Measurements from ENCODE around the gene TRRAP.

Gene TRRAP

DNA sequence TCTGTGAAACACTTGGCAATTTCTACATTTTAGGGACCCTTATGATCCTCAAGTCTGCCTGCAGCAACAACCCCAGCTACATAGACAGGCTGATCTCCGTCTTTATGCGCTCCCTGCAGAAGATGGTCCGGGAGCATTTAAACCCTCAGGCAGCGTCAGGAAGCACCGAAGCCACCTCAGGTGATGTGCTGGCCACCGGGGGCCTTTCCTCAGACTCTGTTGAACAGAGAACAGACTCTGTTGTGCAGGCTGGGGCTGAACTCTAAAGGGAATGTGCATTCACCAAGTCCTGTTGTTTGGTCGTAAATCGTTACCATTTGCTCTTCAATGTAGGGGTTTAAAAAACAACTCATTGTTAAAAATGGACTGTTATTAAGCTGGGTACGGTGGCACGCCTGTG, 86.3 kb downstream of the TRRAP start:
- no peak overlapping the region for H3K4me3 ChIP-seq
- peaks cover 92 to 100% (median 99%) of the 10 kb centered on the region in 3 donors for H3K36me3 ChIP-seq
- H3K9me3 ChIP-seq: no peaks in the 10 kb centered on the region
- H3K27ac ChIP-seq: no peak overlapping the region
- intact Hi-C loops (cut with DNase I; ENCODE audit: low total_unique reads): no loop called here
- H3K4me1 ChIP-seq: no peaks in the 10 kb centered on the region
- H3K27me3 ChIP-seq: no peaks in the 10 kb centered on the region
- no peak for DNase-seq
- TF ChIP-seq, protein P1, sequence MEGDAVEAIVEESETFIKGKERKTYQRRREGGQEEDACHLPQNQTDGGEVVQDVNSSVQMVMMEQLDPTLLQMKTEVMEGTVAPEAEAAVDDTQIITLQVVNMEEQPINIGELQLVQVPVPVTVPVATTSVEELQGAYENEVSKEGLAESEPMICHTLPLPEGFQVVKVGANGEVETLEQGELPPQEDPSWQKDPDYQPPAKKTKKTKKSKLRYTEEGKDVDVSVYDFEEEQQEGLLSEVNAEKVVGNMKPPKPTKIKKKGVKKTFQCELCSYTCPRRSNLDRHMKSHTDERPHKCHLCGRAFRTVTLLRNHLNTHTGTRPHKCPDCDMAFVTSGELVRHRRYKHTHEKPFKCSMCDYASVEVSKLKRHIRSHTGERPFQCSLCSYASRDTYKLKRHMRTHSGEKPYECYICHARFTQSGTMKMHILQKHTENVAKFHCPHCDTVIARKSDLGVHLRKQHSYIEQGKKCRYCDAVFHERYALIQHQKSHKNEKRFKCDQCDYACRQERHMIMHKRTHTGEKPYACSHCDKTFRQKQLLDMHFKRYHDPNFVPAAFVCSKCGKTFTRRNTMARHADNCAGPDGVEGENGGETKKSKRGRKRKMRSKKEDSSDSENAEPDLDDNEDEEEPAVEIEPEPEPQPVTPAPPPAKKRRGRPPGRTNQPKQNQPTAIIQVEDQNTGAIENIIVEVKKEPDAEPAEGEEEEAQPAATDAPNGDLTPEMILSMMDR (IDR thresholded peaks at IDR 0.05): no peak

DNA sequence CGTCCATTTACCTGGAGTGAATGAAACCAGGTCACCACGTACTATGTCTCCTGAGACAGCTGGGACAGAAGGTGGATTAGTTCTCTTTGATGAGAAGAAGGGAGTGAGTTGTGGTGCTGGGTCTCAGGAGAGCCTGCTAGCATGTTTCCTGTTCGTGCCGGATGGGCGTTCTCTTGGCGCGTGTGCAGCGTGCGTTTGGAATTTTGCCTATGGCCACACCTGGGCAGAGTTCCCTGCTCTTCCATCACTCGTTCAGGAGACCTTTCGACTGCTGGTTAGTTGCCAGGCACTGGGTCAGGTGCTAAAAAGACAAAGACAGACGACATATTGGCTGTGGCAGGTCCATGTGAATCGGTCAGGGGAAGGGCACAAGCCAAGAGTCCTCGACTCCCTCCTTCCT, 90.3 kb downstream of the TRRAP start:
- intact Hi-C loops (cut with DNase I; ENCODE audit: low total_unique reads): no loop called here
- peaks cover 87 to 100% (median 99%) of the 10 kb centered on the region in 3 donors for H3K36me3 ChIP-seq
- no peaks in the 10 kb centered on the region for H3K9me3 ChIP-seq
- no peak for DNase-seq
- H3K4me1 ChIP-seq: no peaks in the 10 kb centered on the region
- no peak overlapping the region for H3K4me3 ChIP-seq
- H3K27ac ChIP-seq: no peak overlapping the region
- TF ChIP-seq, protein P1 (IDR thresholded peaks at IDR 0.05): no peak
- H3K27me3 ChIP-seq: no peaks in the 10 kb centered on the region

DNA sequence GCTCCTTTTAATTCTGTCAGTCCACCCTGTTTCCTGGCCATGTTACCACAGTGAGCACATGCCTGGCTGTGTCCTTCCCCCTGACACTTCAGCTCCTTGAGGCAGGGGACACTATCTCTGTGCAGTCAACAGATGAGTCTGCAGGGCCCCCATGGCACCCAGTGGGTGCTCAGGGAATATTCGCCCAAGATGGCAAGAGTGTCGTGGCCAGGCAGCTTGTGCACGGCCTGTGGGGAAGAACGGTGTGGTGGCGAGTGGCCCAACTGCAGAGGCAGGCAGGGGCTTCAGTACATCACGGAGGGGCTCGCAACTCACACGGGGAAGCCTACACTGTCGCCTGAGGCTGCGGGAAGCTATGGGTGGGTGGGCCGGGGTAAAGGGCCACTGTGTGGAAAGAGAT, 91.1 kb downstream of the TRRAP start:
- no peak for DNase-seq
- no peaks in the 10 kb centered on the region for H3K9me3 ChIP-seq
- H3K27me3 ChIP-seq: no peaks in the 10 kb centered on the region
- H3K4me3 ChIP-seq: no peak overlapping the region
- intact Hi-C loops (cut with DNase I; ENCODE audit: low total_unique reads): no loop called here
- H3K27ac ChIP-seq: no peak overlapping the region
- H3K36me3 ChIP-seq: peaks cover 84 to 100% (median 100%) of the 10 kb centered on the region in 3 donors
- no peaks in the 10 kb centered on the region for H3K4me1 ChIP-seq
- TF ChIP-seq, protein P1 (IDR thresholded peaks at IDR 0.05): no peak

- Histone ChIP-seq H3K9me3 (no peaks in the 10 kb centered on the region), H3K36me3 (peaks cover 77 to 100% (median 100%) of the 10 kb centered on the region in 3 donors), H3K4me1 (no peaks in the 10 kb centered on the region), H3K27ac (no peak overlapping the region), H3K27me3 (no peaks in the 10 kb centered on the region), H3K4me3 (no peak overlapping the region)
- no peak for DNase-seq
- intact Hi-C loops (cut with DNase I; ENCODE audit: low total_unique reads): no loop called here
- TF ChIP-seq, protein P1 (IDR thresholded peaks at IDR 0.05): no peak
Observed at GRCh38 chr7:98970016-98970615, 91.8 kb downstream of the TRRAP start.

GRCh38 chr7:98970805-98971204, 92.5 kb downstream of the TRRAP start:
- Histone ChIP-seq H3K4me3 (no peak overlapping the region), H3K27ac (no peak overlapping the region), H3K9me3 (no peaks in the 10 kb centered on the region), H3K36me3 (peaks cover 71 to 100% (median 100%) of the 10 kb centered on the region in 3 donors), H3K4me1 (no peaks in the 10 kb centered on the region), H3K27me3 (no peaks in the 10 kb centered on the region)
- intact Hi-C loops (cut with DNase I; ENCODE audit: low total_unique reads): no loop called here
- no peak for DNase-seq
- TF ChIP-seq, protein P1 (IDR thresholded peaks at IDR 0.05): no peak

GRCh38 chr7:98974205-98974604, 95.9 kb downstream of the TRRAP start:
- H3K36me3 ChIP-seq: peaks cover 69 to 100% (median 100%) of the 10 kb centered on the region in 3 donors
- DNase-seq: no peak
- H3K9me3 ChIP-seq: no peaks in the 10 kb centered on the region
- H3K4me3 ChIP-seq: no peak overlapping the region
- H3K27ac ChIP-seq: no peak overlapping the region
- intact Hi-C loops (cut with DNase I; ENCODE audit: low total_unique reads): no loop called here
- TF ChIP-seq, protein P1 (IDR thresholded peaks at IDR 0.05): no peak
- H3K4me1 ChIP-seq: no peaks in the 10 kb centered on the region
- no peaks in the 10 kb centered on the region for H3K27me3 ChIP-seq
